Brain microvascular endothelial cell (primary cell): ENCODE data around the gene IL18.

Source experiments
- DNase-seq: peaks from one replicate; pipeline ENCODE4 v3.0.0-alpha.2; 2020
- H3K27ac ChIP-seq: fragments of 250-450 bp; sonication (Bioruptor Pico); 2 replicates; pipeline ENCODE4 v1.5.1; 2020; ENCODE audit warnings: mild to moderate bottlenecking, moderate library complexity
- H3K27me3 ChIP-seq: fragments of 250-450 bp; sonication (Bioruptor Pico); replicated peaks from 2 replicates; pipeline ENCODE4 v1.5.1; 2020; ENCODE audit warnings: mild to moderate bottlenecking
- H3K36me3 ChIP-seq: fragments of 250-450 bp; sonication (Bioruptor Pico); replicated peaks from 2 replicates; pipeline ENCODE4 v1.5.1; 2020; ENCODE audit warnings: mild to moderate bottlenecking
- H3K4me3 ChIP-seq: 2 replicates; pipeline ENCODE4 v1.5.1; 2011; ENCODE audit warnings: low read depth, mild to moderate bottlenecking, control low read depth, low read length, moderate library complexity
- in situ Hi-C: cut with HindIII; loops from 2 replicates; pipeline ENCODE4 v1.10.0; 2017; ENCODE audit warnings: low sequenced_read_pairs, low pct_ligation_motif_present
- TF ChIP-seq, protein P1 (sequence below): IDR thresholded peaks from 2 replicates; pipeline ENCODE4 v1.5.1; 2011; ENCODE audit warnings: low read depth, mild to moderate bottlenecking, moderate library complexity, low read length, control low read depth, inconsistent platforms; ENCODE audit errors: missing control alignments

Gene IL18

DNA sequence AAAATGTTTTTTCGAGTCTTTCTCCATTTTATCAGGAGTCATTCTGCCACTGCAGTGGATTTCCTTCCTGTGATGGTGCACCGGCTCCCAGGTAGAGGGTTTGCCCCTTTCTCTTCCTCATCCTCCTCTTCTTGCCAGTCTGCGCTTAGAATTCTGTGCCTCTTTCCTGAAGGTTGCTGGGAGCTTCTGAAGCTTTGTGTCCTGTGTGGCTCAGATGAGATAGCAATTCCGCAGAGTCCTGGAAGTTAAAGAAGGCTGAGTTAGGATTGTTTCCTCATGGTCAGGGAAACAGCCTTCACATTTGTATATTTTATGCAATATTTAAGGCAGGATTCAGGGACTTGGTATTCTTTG, 11.7 kb upstream of the IL18 start:
- Histone ChIP-seq H3K27ac (peak overlapping the region; percentile 77), H3K27me3 (no peaks in the 10 kb centered on the region), H3K36me3 (no peaks in the 10 kb centered on the region), H3K4me3 (peak overlapping the region; percentile 37)
- TF ChIP-seq, protein P1, sequence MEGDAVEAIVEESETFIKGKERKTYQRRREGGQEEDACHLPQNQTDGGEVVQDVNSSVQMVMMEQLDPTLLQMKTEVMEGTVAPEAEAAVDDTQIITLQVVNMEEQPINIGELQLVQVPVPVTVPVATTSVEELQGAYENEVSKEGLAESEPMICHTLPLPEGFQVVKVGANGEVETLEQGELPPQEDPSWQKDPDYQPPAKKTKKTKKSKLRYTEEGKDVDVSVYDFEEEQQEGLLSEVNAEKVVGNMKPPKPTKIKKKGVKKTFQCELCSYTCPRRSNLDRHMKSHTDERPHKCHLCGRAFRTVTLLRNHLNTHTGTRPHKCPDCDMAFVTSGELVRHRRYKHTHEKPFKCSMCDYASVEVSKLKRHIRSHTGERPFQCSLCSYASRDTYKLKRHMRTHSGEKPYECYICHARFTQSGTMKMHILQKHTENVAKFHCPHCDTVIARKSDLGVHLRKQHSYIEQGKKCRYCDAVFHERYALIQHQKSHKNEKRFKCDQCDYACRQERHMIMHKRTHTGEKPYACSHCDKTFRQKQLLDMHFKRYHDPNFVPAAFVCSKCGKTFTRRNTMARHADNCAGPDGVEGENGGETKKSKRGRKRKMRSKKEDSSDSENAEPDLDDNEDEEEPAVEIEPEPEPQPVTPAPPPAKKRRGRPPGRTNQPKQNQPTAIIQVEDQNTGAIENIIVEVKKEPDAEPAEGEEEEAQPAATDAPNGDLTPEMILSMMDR = no peak
- DNase-seq = no peak
- in situ Hi-C loops = no loop called here

DNA sequence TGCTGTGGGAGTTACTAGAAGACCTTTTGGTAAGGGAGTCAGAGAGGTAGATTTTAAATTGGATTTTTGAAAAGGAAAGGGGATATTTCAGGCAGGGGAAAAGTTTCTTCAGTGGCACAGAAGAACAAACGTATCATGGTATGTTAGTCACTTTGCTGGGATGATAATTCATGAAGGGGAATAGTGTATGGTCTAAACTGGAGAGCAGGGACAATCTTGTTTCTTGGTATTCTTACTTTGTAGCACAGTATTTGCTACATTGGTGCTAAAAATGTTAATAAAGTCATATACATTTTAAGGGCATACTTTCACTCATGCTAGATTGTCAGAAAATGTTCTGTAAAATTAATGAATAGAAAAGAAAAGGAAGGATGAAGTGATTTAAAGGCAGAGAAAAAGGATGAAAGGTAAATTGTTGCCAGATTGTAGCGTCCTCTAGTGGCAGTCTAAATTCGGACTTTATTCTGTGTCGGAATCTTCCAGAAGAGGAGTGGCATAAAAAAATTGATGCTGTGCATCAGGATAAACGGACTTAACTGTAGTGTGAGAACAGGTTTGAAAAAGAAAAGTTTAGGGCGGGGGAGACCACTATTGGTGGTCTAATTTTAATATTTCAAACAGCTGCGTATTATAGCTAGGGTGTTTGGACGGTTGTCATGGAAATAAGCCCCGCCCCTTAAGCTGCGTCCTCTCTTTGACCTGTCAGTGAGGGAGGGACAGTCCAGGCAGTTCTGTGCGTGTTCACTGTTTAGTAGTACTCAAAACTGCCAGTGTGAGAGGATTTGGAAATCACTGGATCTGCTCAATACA, 11.1 kb upstream of the IL18 start, which contains the start of gene BCO2:
BCO2 (plus strand) TSS at position 724 of the 810 bp plus-strand sequence. CDS start 90 bp downstream, outside the sequence.
- peak; percentile 93 for DNase-seq
- Histone ChIP-seq H3K27ac (peak within 1 kb of the TSS; percentile 77), H3K27me3 (no peaks in the 10 kb centered on the region), H3K4me3 (peak within 1 kb of the TSS; percentile 37), H3K36me3 (no peaks in the 10 kb centered on the region)
- TF ChIP-seq, protein P1 = peak; percentile 79
- in situ Hi-C loops = no loop called here

DNA sequence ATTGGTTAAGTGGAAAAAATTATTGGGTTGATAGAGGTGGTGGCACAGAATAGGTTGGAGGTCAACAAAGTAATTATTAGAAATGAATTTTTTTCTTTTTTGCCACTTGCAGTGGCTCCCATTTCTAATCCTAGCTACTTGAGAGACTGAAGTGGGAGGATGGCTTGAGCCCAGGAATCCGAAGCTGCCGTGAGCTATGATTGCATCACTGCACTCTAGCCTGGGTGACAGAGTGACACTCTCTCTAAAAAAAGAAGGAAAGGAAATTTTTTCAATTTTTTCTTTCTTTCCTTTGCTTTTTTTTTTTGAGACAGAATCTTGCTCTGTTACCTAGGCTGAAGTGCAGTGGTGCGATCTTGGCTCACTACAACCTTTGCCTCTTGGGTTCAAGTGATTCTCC, 9.3 kb upstream of the IL18 start:
- H3K27me3 ChIP-seq = no peaks in the 10 kb centered on the region
- H3K27ac ChIP-seq = no peak overlapping the region
- in situ Hi-C loops = no loop called here
- no peak for DNase-seq
- no peaks in the 10 kb centered on the region for H3K36me3 ChIP-seq
- H3K4me3 ChIP-seq = no peak overlapping the region
- TF ChIP-seq, protein P1 = no peak

DNA sequence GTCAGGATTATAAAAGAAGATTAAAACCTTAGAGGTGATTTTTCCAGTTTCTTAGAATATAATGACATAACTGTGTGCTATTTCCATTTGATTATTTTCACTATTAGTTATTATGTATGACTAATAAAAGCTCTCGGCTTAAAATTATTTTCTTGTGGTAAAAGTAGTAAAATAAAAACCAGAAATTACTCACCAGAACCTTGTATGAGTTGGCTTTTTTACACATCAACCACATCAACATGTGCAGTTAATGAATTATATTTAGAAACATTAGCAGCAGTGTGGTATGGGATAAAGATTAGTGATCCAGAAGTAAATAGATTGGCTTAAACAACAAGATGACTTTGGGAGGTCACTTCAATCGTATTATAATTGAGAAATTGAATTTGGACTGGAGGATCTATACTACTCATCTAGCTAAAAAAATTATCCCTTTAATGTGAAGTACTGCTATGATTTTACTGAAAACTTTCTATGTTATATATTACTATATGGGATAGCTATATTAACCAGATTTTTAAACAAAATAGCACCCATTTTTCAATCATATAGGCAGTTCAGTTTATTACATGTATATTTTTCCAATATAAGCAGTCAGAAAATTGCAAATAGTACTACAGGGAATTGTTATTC, 8.6 kb upstream of the IL18 start:
- Histone ChIP-seq H3K27me3 (no peaks in the 10 kb centered on the region), H3K27ac (no peak overlapping the region), H3K36me3 (no peaks in the 10 kb centered on the region), H3K4me3 (no peak overlapping the region)
- TF ChIP-seq, protein P1 = no peak
- no peak for DNase-seq
- in situ Hi-C loops = no loop called here

DNA sequence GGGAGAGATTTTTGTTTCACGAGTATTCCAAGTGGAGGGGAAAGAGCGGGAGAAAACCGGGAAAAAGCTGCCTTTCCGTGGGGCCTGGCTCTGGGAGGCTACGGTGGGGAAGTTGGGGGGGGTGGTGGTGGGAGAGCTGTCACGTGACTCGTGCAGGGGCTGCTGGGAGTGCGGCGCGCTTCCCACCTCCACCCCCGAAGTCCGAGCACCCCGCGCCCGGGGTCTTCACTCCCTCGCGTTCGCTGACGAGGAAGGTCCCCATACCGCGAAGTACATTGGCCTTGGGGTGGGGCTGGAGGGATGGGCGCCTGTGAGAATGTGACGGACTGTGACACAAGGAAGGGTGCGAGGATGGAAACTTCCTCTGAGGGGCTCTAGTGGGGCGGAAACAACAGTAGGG, 3.3 kb upstream of the IL18 start, which contains the start of gene TEX12:
TEX12 (plus strand) TSS at position 228 of the 400 bp plus-strand sequence. CDS start 1,897 bp downstream, outside the sequence.
- DNase-seq = no peak
- TF ChIP-seq, protein P1 = no peak
- in situ Hi-C loops = no loop called here
- Histone ChIP-seq H3K4me3 (no peak within 1 kb of the TSS), H3K27ac (no peak within 1 kb of the TSS), H3K27me3 (no peaks in the 10 kb centered on the region), H3K36me3 (no peaks in the 10 kb centered on the region)
